Thoracic aorta (tissue), 2 donors: ENCODE measurements around the gene GALK1. TPM values are rescaled to one million over a fixed set of nuclear protein-coding genes. Genes with fewer than 3 reads are reported as not detected.

ENCODE experiments used
- ATAC-seq: fragments of 150-250 bp; one replicate; pipeline ENCODE4 v1.8.0; 2017; ENCODE audit warnings: low read depth; ENCODE audit not compliant: insufficient number of reproducible peaks, low FRiP score
- DNase-seq: peaks from one replicate; pipeline ENCODE4 v3.0.0-alpha.2; 2020; ENCODE audit warnings: low spot score
- H3K27ac ChIP-seq, 2 donors: fragments of 200-600 bp; sonication (generic); 1 replicate in 1 of 2; 2 replicates in 1 of 2; pipeline ENCODE4 v1.5.1; 2016; ENCODE audit warnings: mild to moderate bottlenecking in 2 of 2, moderate library complexity in 2 of 2
- H3K27me3 ChIP-seq: fragments of 200-600 bp; sonication (generic); replicated peaks from 2 replicates; pipeline ENCODE4 v1.6.0; 2016; ENCODE audit warnings: mild to moderate bottlenecking; ENCODE audit not compliant: insufficient read depth
- H3K36me3 ChIP-seq: fragments of 200-600 bp; sonication (generic); one replicate; pipeline ENCODE4 v1.5.1; 2016
- H3K4me1 ChIP-seq, 2 donors: fragments of 200-600 bp; sonication (generic); 1 replicate in 1 of 2; 2 replicates in 1 of 2; pipeline versions ENCODE4 v1.5.1 to v1.6.0; 2016; ENCODE audit warnings: low read depth in 2 of 2, mild to moderate bottlenecking in 1 of 2; ENCODE audit not compliant: control insufficient read depth in 1 of 2
- H3K4me3 ChIP-seq: fragments of 200-600 bp; sonication (generic); 2 replicates; pipeline ENCODE4 v1.5.1; 2016; ENCODE audit warnings: mild to moderate bottlenecking
- H3K9me3 ChIP-seq: fragments of 200-600 bp; sonication (generic); 2 replicates; pipeline ENCODE4 v1.5.1; 2016
- total RNA-seq, 2 donors: library from RNA; depleted of rRNA; stranded (reverse); fragments of >200 nt; gene quantifications; one replicate each; pipeline versions ENCODE4 v1.1.0 to v1.2.3, GENCODE V29; 2016
- TF ChIP-seq, protein P1 (sequence below): fragments of 200-600 bp; sonication (generic); IDR thresholded peaks from one replicate; pipeline ENCODE4 v1.5.1; 2019; ENCODE audit warnings: antibody characterized with exemption

The GALK1 gene
- total RNA-seq, 2 donors from 2014 or later, result 29.6 to 58.3 TPM

DNA sequence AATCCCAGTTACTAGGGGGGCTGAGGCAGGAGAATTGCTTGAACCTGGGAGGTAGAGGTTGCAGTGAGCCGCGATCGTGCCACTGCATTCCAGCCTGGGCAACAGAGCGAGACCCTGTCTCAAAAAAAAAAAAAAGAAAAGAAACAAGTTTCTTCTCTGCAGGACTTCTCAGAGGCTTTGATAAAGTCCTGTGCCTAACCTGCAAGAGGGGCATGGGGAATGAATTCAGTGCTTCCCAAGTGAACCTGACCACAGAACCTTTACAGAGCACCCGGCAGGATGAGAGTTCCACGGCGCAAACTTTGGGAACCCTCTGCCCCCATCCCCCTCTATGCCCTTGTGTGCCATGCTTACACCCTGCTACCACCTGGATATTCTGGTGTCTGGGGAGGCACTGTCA is 25.8 kb downstream of the GALK1 start:
- Histone ChIP-seq H3K36me3 (no peaks in the 10 kb centered on the region), H3K27ac (no peak overlapping the region), H3K9me3 (no peaks in the 10 kb centered on the region), H3K4me1 (no peaks in the 10 kb centered on the region), H3K27me3 (no peaks in the 10 kb centered on the region), H3K4me3 (no peak overlapping the region)
- ATAC-seq (no peak), DNase-seq (no peak)
- TF ChIP-seq, protein P1, sequence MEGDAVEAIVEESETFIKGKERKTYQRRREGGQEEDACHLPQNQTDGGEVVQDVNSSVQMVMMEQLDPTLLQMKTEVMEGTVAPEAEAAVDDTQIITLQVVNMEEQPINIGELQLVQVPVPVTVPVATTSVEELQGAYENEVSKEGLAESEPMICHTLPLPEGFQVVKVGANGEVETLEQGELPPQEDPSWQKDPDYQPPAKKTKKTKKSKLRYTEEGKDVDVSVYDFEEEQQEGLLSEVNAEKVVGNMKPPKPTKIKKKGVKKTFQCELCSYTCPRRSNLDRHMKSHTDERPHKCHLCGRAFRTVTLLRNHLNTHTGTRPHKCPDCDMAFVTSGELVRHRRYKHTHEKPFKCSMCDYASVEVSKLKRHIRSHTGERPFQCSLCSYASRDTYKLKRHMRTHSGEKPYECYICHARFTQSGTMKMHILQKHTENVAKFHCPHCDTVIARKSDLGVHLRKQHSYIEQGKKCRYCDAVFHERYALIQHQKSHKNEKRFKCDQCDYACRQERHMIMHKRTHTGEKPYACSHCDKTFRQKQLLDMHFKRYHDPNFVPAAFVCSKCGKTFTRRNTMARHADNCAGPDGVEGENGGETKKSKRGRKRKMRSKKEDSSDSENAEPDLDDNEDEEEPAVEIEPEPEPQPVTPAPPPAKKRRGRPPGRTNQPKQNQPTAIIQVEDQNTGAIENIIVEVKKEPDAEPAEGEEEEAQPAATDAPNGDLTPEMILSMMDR, result no peak

DNA sequence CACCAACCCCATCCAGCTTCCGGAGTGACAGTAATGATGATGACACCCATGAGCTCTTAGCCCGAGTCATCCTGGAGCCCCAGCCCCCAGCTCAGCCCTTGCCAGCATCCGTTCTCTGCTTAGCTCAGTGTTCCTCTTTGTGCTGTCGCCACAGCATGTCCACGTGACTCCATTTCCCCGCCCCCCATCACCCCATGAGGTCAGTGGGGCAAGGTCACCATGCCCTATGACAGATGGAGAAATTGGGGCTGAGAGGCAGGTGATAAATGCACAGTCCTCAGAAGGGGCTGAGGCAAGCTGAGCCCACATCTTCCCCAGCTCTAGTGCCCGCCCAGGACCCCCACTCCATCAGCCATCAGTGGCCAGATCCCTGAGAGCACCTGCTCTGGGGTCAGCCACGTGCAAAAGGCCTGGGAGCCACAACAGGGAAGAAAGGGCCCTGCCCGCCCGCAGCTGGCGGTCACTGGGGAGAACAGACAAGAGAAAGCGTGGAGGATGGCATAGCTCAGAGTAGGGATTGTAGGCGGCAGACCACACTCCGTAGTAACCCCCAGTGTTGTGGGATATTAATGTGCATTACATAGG is 26.7 kb downstream of the GALK1 start:
- Histone ChIP-seq H3K4me3 (no peak overlapping the region), H3K27me3 (no peaks in the 10 kb centered on the region), H3K9me3 (no peaks in the 10 kb centered on the region), H3K27ac (no peak overlapping the region), H3K36me3 (no peaks in the 10 kb centered on the region), H3K4me1 (no peaks in the 10 kb centered on the region)
- TF ChIP-seq, protein P1, result no peak
- ATAC-seq (no peak), DNase-seq (no peak)

DNA sequence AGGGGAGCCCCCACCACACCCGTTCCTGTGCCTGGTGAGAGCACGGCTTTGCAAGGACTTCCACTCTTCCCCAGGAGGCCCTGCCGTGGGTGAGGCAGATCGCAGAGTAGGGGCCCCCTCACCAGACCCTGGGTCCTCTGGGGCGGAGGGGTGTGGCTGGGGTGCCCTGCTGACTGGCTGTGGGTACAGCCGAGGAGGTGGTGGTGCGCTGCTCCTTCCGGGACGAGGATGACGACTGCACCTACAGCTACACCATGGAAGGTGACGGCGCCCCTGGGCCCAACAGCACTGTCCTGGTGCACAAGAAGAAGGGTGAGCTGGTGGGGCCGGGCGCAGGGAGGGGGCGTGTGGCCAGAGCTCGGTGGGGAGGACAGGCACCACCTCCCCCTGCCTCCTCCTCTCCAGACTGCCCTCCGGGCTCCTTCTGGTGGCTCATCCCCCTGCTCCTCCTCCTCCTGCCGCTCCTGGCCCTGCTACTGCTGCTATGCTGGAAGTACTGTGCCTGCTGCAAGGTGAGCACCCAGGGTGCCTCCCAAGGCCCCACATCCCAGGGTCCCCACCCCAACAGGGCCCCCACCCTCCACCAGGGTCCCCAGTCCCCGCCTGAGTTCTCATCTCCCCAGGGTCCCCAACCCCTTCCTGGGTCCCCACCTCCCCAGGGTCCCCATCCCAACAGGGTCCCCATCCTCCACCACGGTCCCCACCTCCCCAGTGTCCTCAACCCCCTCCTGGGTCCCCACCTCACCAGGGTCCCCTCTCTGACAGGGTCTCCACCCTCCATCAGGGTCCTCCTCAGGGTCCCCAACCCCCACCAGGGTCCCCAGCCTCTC is 27.6 kb downstream of the GALK1 start:
- no peak overlapping the region for H3K4me3 ChIP-seq
- ATAC-seq, result no peak
- TF ChIP-seq, protein P1, result no peak
- no peak overlapping the region for H3K27ac ChIP-seq
- H3K4me1 ChIP-seq, result no peaks in the 10 kb centered on the region
- no peak for DNase-seq
- H3K36me3 ChIP-seq, result no peaks in the 10 kb centered on the region
- H3K9me3 ChIP-seq, result no peaks in the 10 kb centered on the region
- H3K27me3 ChIP-seq, result no peaks in the 10 kb centered on the region

DNA sequence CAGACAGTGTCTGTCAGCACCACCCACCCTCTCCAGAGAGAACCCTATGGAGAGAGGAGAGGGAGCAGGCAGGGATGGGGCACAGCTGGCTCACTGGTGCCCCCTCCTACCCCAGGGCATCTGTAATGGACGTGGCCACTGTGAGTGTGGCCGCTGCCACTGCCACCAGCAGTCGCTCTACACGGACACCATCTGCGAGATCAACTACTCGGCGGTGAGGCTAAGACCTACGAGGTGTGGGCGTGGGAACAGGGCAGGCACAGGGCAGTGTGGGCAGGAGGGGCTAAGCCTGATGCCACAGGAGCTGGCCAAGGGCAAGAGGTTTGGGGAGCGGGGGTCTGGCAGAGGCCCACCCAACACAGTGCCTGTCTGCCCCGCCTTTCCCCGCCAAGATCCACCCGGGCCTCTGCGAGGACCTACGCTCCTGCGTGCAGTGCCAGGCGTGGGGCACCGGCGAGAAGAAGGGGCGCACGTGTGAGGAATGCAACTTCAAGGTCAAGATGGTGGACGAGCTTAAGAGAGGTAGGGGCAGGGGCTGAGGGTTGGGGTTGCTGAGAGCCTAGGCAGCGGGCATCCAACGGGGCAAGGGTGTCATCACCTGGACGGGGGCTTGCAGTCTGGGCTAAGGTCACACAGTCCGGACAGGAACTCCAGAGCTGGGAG is 28.7 kb downstream of the GALK1 start:
- Histone ChIP-seq H3K4me1 (no peaks in the 10 kb centered on the region), H3K9me3 (no peaks in the 10 kb centered on the region), H3K36me3 (no peaks in the 10 kb centered on the region), H3K4me3 (no peak overlapping the region), H3K27ac (no peak overlapping the region), H3K27me3 (no peaks in the 10 kb centered on the region)
- ATAC-seq (no peak), DNase-seq (no peak)
- TF ChIP-seq, protein P1, result no peak

DNA sequence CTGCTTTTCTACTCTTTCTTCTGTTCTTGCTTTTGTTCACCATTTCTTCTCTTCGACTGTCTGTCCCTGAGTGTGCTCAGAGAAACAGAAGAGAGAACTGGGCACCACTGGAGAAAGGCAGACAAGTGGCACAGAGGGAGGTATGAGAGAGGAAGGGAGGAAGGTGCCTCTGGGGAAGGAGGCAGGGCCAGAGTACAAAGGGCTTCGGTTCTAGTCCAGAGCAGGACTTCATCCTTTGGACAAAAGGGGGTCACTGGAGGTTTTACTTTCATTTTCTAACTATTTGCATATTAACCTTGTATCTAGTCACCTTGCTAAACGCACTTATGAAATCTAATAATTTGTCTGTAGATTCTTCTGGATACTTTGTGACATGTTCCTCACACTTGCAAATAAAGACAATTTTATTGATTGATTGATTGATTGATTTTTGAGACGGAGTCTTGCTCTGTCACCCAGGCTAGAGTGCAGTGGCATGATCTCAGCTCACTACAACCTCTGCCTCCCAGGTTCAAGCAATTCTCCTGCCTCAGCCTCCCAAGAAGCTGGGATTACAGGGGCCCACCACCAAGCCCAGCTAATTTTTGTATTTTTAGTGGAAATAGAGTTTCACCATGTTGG is 30.2 kb downstream of the GALK1 start:
- H3K36me3 ChIP-seq, result no peaks in the 10 kb centered on the region
- TF ChIP-seq, protein P1, result no peak
- H3K27ac ChIP-seq, result no peak overlapping the region
- DNase-seq, result no peak
- no peaks in the 10 kb centered on the region for H3K9me3 ChIP-seq
- H3K4me3 ChIP-seq, result no peak overlapping the region
- H3K4me1 ChIP-seq, result no peaks in the 10 kb centered on the region
- no peak for ATAC-seq
- H3K27me3 ChIP-seq, result no peaks in the 10 kb centered on the region
